Esophagus muscularis mucosa (tissue), 4 donors: ENCODE measurements around the gene C11orf71. TPM values are rescaled to one million over a fixed set of nuclear protein-coding genes. Genes with fewer than 3 reads are reported as not detected.

Source experiments
- DNase-seq: peaks from one replicate; pipeline ENCODE4 v3.0.0-alpha.2; 2017; ENCODE audit errors: extremely low spot score
- H3K27ac ChIP-seq, 4 donors: fragments of 200-600 bp; sonication (generic); replicated peaks in 1 of 4; 1 replicate in 3 of 4; 2 replicates in 1 of 4; pipeline ENCODE4 v1.5.1; 2016 to 2019; ENCODE audit warnings: mild to moderate bottlenecking in 1 of 4
- H3K27me3 ChIP-seq, 4 donors: fragments of 200-600 bp; sonication (generic); one replicate each; pipeline versions ENCODE4 v1.5.1 to v1.6.0; 2016 to 2019
- H3K36me3 ChIP-seq, 4 donors: fragments of 200-600 bp; sonication (generic); one replicate each; pipeline ENCODE4 v1.5.1; 2016 to 2019
- H3K4me1 ChIP-seq, 4 donors: fragments of 200-600 bp; sonication (generic); one replicate each; pipeline ENCODE4 v1.5.1; 2016 to 2019
- H3K4me3 ChIP-seq, 4 donors: fragments of 200-600 bp; sonication (generic); 1 replicate in 2 of 4; 2 replicates in 2 of 4; pipeline ENCODE4 v1.5.1; 2016 to 2019; ENCODE audit warnings: mild to moderate bottlenecking in 4 of 4, moderate library complexity in 1 of 4
- H3K9me3 ChIP-seq, 4 donors: fragments of 200-600 bp; sonication (generic); 1 replicate in 3 of 4; 2 replicates in 1 of 4; pipeline ENCODE4 v1.5.1; 2016 to 2019
- CTCF ChIP-seq, 3 experiments: fragments of 200-600 bp in 2 of 3; fragments of 450-650 bp in 1 of 3; sonication (generic) in 2 of 3; IDR thresholded peaks; one replicate each; pipeline ENCODE4 v1.5.1; 2017 to 2019; ENCODE audit warnings: antibody characterized with exemption in 3 of 3, mild to moderate bottlenecking in 2 of 3, moderate library complexity in 1 of 3
- EP300 ChIP-seq: sonication (generic); formaldehyde crosslinking; IDR thresholded peaks from one replicate; pipeline ENCODE4 v1.6.1; 2017; ENCODE audit warnings: antibody characterized with exemption
- POLR2A ChIP-seq: fragments of 450-650 bp; IDR thresholded peaks from one replicate; pipeline ENCODE4 v1.6.1; 2017; ENCODE audit warnings: antibody characterized with exemption, moderate library complexity, mild to moderate bottlenecking, low read depth
- POLR2AphosphoS5 ChIP-seq, 2 donors: sonication (generic); formaldehyde crosslinking; IDR thresholded peaks; one replicate each; pipeline ENCODE4 v1.6.1; 2017; ENCODE audit warnings: antibody characterized with exemption in 2 of 2
- WGBS: methylation state at CpG from one replicate; pipeline ENCODE4 v1.1.5; 2018; 5-methylcytosine and 5-hydroxymethylcytosine counted together
- intact Hi-C: fragments of 100-400 bp; cut with DNase I; formaldehyde crosslinking; loops from one replicate; pipeline ENCODE4 v1.15.1; 2023
- total RNA-seq, 4 donors: library from RNA; depleted of rRNA; stranded (reverse); fragments of >200 nt; gene quantifications; one replicate each; pipeline versions ENCODE4 v1.1.0 to v1.2.1, GENCODE V29; 2016

C11orf71 gene
- total RNA-seq, 4 donors from 2014 or later, result 5.0 to 6.2 (median 5.6) TPM

GRCh38 chr11:114442536-114442935 is 42.2 kb upstream of the C11orf71 start:
- no peak for TF ChIP-seq EP300
- H3K4me3 ChIP-seq, result no peak overlapping the region
- DNase-seq, result no peak
- no peaks in the 10 kb centered on the region for H3K27me3 ChIP-seq
- no peaks in the 10 kb centered on the region for H3K9me3 ChIP-seq
- intact Hi-C loops, result no loop called here
- H3K27ac ChIP-seq, result no peak overlapping the region
- H3K4me1 ChIP-seq, result peaks cover 11 to 38% (median 31%) of the 10 kb centered on the region in 4 donors
- H3K36me3 ChIP-seq, result peaks cover 8 to 24% (median 15%) of the 10 kb centered on the region in 4 donors
- 96% methylated on average over 1 of the region's 1 CpG for WGBS

GRCh38 chr11:114441921-114442320 is 41.6 kb upstream of the C11orf71 start:
- no peak for TF ChIP-seq EP300
- TF ChIP-seq CTCF (IDR thresholded peaks at IDR 0.05), result no peak
- TF ChIP-seq POLR2A, result no peak
- no peak for TF ChIP-seq POLR2AphosphoS5 (IDR thresholded peaks at IDR 0.05)
- no peak for DNase-seq
- 84% methylated on average over 2 of the region's 2 CpGs for WGBS
- H3K27me3 ChIP-seq, result no peaks in the 10 kb centered on the region
- H3K9me3 ChIP-seq, result no peaks in the 10 kb centered on the region
- no peak overlapping the region for H3K4me3 ChIP-seq
- intact Hi-C loops, result no loop called here
- H3K27ac ChIP-seq, result no peak overlapping the region
- H3K36me3 ChIP-seq, result peaks cover 8 to 24% (median 15%) of the 10 kb centered on the region in 4 donors
- H3K4me1 ChIP-seq, result peaks cover 11 to 35% (median 30%) of the 10 kb centered on the region in 4 donors

- intact Hi-C loops, result no loop called here
- DNase-seq, result no peak
- Histone ChIP-seq H3K36me3 (peaks cover 8 to 18% (median 10%) of the 10 kb centered on the region in 4 donors), H3K27ac (peak overlapping the region in 3 of 4 donors; percentile 86 to 88 (median 88)), H3K9me3 (no peaks in the 10 kb centered on the region), H3K4me1 (peaks cover 11 to 35% (median 30%) of the 10 kb centered on the region in 4 donors), H3K4me3 (peak overlapping the region; percentile 79 to 96 (median 92)), H3K27me3 (no peaks in the 10 kb centered on the region)
- TF ChIP-seq POLR2AphosphoS5 (IDR thresholded peaks at IDR 0.05) (no peak), EP300 (no peak), POLR2A (no peak), CTCF (IDR thresholded peaks at IDR 0.05) (no peak)
- 73% methylated on average over 7 of the region's 7 CpGs for WGBS
Observed at GRCh38 chr11:114440971-114441763, 40.9 kb upstream of the C11orf71 start.

- no peaks in the 10 kb centered on the region for H3K27me3 ChIP-seq
- intact Hi-C loops, result no loop called here
- peak overlapping the region; percentile 79 to 96 (median 92) for H3K4me3 ChIP-seq
- no peaks in the 10 kb centered on the region for H3K9me3 ChIP-seq
- H3K27ac ChIP-seq, result peak overlapping the region; percentile 86 to 89 (median 88)
- DNase-seq, result no peak
- WGBS, result 8% methylated on average over 10 of the region's 10 CpGs
- H3K36me3 ChIP-seq, result peaks cover 5 to 11% (median 7%) of the 10 kb centered on the region in 4 donors
- peaks cover 11 to 35% (median 30%) of the 10 kb centered on the region in 4 donors for H3K4me1 ChIP-seq
- TF ChIP-seq EP300 (no peak), POLR2A (no peak), CTCF (IDR thresholded peaks at IDR 0.05) (no peak), POLR2AphosphoS5 (IDR thresholded peaks at IDR 0.05) (no peak)
Observed at GRCh38 chr11:114440121-114440860, 40.0 kb upstream of the C11orf71 start.
